GM12864 (cell line): Measurements from ENCODE around the gene NELFB.
A peak's percentile ranks its signal among the peaks of the same experiment; 100 is the strongest.

Source experiments
- DNase-seq: peaks from one replicate; pipeline ENCODE4 v3.0.0-alpha.2; 2011; ENCODE audit warnings: low read depth
- H3K4me3 ChIP-seq: 2 replicates; pipeline ENCODE4 v1.5.1; 2011; ENCODE audit warnings: mild to moderate bottlenecking, low read depth, low read length, control low read depth
- TF ChIP-seq, protein P1 (sequence below): IDR thresholded peaks from 2 replicates; pipeline ENCODE4 v1.5.1; 2011; ENCODE audit warnings: low read depth, mild to moderate bottlenecking, moderate library complexity, low read length, control low read depth, inconsistent platforms; ENCODE audit errors: missing control alignments

Gene NELFB

DNA sequence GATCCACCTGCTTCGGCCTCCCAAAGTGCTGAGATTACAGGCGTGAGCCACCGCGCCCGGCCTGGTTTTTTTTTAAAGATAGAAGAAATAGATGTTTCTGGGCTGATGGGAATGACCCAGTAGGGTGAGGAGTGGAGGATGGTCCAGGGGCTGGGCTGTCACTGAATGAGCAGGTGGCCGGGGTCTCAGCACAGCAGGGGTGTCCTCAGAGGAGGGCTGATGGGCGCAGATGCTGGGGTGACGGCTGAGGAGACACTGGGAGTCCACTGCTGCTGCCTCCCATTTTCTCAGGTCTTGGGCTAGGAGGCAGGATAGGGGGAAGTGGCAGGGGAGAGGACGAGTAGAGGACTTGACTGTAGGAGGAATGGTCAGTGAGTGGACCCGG, 20.1 kb downstream of the NELFB start:
- TF ChIP-seq, protein P1, sequence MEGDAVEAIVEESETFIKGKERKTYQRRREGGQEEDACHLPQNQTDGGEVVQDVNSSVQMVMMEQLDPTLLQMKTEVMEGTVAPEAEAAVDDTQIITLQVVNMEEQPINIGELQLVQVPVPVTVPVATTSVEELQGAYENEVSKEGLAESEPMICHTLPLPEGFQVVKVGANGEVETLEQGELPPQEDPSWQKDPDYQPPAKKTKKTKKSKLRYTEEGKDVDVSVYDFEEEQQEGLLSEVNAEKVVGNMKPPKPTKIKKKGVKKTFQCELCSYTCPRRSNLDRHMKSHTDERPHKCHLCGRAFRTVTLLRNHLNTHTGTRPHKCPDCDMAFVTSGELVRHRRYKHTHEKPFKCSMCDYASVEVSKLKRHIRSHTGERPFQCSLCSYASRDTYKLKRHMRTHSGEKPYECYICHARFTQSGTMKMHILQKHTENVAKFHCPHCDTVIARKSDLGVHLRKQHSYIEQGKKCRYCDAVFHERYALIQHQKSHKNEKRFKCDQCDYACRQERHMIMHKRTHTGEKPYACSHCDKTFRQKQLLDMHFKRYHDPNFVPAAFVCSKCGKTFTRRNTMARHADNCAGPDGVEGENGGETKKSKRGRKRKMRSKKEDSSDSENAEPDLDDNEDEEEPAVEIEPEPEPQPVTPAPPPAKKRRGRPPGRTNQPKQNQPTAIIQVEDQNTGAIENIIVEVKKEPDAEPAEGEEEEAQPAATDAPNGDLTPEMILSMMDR, result no peak
- no peak for DNase-seq
- no peak overlapping the region for H3K4me3 ChIP-seq

DNA sequence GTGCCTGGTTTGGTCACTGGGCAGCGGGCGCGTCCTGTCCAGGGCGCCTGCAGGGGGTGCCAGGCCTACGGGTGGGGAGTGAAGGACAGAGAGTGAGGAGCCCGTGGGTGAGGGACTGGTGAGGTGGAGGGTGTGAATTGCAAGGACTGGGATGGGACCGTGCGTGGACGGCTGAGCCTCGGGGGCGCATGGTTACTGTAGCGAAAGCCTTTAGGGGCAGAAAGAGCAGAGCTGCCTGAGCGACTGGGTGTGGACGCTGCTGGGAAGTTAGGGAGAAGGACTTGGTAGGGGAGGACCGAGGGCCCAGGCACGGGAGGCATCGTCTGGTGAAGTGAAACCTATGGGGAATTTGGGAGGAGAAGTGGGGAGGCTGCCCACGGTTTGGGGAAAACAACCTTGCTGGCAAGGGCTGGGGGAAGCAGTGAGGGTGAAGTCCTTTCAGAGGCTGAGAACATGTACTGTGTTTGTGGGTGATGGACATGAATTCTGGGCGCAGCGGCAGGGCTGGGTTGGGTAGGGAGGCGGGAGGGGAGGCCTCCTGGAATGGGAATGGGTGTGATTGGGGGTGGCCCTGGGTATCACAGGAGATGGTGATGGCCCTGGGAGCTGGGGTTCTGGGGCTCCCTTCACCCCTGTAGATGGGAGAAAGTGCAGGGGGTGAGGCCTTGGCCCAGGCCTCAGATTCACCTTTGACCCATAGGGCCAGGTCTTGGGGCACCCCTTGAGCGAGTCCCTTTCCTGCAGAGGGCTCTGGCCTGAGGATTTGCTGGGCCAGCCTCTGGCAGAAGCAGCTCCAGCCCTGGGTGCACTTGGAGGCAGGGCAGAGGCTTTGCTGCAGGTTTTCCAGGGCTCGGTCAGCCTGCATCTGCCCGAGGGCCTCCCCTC, 20.7 kb downstream of the NELFB start:
- H3K4me3 ChIP-seq, result no peak overlapping the region
- TF ChIP-seq, protein P1, result no peak
- no peak for DNase-seq

DNA sequence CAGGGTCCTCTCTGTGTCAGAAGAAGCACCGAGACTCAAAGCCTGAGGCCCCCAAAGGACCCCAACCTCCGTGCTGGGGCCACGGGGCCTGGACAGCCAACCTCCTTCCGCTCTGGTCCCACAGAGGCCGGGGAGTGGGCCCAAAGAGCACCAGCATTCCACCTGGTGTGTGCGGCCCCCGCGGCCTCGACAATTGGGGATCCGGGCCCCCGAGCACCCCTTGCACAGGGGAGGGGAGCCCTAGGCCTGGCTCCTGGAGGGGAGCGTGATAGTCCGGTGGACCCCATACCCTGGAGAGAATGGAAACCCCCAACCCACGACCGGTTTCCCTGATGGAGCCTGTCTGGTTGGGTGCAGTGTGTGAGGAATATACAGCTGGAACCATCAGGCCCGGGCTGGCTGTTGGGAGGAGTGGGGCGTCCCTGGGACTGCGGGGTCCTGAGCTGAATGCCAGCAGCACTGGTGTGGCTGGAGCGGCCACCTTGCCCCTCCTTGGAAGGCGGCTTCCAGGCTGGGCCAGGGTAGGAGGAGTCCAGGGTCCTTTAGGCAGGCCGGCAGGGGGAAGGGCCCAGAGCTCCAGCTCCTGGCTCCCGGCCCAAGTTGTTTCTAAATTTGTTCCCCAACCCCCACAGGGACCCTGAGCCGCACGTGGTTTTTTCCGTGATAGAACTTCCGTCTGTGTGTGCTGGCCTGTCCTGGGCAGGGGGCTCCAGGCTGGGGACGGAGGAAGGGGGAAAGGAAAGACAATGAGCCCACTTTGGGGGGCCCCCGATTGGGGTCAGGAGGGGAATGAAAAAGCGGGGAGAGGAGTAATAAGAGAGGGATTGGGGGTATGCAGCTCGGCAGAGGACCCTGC, 21.6 kb downstream of the NELFB start:
- DNase-seq, result no peak
- TF ChIP-seq, protein P1, result no peak
- H3K4me3 ChIP-seq, result peak overlapping the region; percentile 69

DNA sequence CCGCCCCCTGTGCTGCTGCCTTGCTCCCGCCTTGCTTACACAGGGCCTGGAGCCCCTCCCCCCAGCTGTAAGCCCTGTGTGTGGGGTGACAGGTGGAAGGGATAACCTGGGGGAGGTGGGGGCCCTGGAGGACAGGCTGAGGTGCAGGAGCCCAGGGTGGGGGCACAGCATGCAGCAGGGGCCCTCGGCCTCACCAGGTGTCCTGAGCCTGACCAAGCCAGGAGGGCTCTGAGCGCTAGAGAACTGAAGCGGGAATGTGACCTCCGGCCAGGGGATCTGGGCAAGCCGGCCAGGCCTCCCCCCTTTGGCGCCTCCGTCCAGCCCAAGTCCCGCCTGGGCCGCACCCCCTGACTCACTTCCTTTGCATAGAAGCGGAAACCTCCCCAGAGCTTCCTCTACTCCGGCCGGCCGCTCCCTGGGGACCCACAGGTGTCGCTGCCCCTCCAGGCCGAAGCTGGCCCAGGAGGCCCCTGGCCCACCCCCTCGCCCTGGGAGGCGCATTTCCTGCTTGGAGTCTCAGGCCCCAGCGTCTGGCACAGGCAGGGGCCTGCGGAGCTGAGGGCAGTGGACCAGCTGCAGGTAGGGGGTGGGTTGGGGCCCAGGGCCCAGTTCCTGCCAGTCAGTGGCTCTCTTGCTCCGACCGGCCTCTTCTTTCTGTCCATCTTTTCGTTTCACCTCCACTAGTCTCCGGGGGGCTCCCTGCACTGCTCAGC, 22.4 kb downstream of the NELFB start, which contains the start of gene TOR4A:
Gene TOR4A, plus strand, starts transcription at position 398 of the 713 bp plus-strand sequence. CDS start 964 bp downstream, outside the sequence.
- DNase-seq, result no peak
- TF ChIP-seq, protein P1, result no peak
- H3K4me3 ChIP-seq, result peak within 1 kb of the TSS; percentile 69

DNA sequence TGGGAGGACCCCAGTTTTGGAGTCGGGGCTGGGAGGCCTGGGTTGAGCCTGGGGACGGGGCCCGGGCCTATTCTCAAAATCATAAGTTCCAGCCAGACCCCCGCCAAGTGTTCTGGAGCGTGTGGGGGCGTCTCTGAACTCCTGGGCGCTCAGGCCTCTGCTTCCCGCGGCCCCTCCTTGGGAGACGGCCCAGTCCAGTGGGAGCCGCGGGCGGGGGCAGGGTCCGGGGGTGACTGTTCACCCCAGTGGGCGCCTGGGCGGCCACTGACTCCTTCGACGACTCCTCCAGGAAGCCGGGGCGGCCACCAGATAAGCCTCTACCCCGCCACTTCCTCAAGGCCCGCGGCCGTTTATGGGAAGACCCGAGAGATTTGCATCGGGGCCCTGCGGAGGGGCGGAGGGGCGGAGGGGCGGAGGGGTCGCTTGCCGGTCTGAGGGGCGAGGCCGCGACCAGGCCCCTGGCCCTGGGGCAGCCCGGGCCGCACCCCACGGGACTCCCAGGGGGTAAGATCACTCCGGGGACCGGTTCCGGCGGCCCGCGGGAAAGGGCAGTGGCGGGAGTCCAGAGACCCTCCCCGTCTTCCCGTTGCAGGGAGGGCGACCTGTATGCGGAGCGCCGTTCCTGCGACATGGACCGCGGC, 23.1 kb downstream of the NELFB start:
- TF ChIP-seq, protein P1, result no peak
- DNase-seq, result no peak
- peak overlapping the region; percentile 69 for H3K4me3 ChIP-seq
